SK-N-SH (cell line): Measurements from ENCODE around the gene GDI2. TPM values are rescaled to one million over a fixed set of nuclear protein-coding genes. Genes with fewer than 3 reads are reported as not detected.

Experiments used
- CTCF ChIA-PET: fragments of 300-600, 350-600 bp; formaldehyde crosslinking; extraction: SDS; loops from one replicate; lab custom pipeline; 2021; lab: Yijun Ruan, JAX
- POLR2A ChIA-PET: fragments of 350-600 bp; sonication (Branson Sonifier 250); formaldehyde crosslinking; extraction: SDS; loops from one replicate; lab custom pipeline; 2020; ENCODE audit warnings: antibody characterized with exemption, inconsistent platforms; lab: Yijun Ruan, JAX
- DNase-seq: peaks from one replicate; pipeline ENCODE4 v3.0.0; 2012
- H2AFZ ChIP-seq: fragments of 200-600 bp; sonication (generic); 2 replicates; pipeline ENCODE4 v1.8.1; 2016; ENCODE audit warnings: antibody characterized with exemption, mild to moderate bottlenecking, low read depth
- H3F3A ChIP-seq: fragments of 200-600 bp; sonication (generic); replicated peaks from 2 replicates; pipeline ENCODE3; 2016; ENCODE audit warnings: antibody characterized with exemption, mild to moderate bottlenecking; ENCODE audit not compliant: insufficient read depth
- H3K27ac ChIP-seq, 2 experiments: fragments of 200-500 bp in 1 of 2; fragments of 200-600 bp in 1 of 2; sonication (Bioruptor generic) in 1 of 2; sonication (generic), shearing (Covaris generic) in 1 of 2; 2 replicates each; pipeline versions ENCODE4 v1.5.1 to v1.6.1; 2014 to 2016; ENCODE audit warnings: low read depth in 2 of 2, inconsistent platforms in 1 of 2, low read length in 1 of 2, mild to moderate bottlenecking in 1 of 2, mixed read lengths in 1 of 2
- H3K27me3 ChIP-seq: fragments of 200-600 bp; sonication (generic), shearing (Covaris generic); 2 replicates; pipeline ENCODE4 v1.6.1; 2016; ENCODE audit warnings: mixed run types; ENCODE audit not compliant: insufficient read depth
- H3K36me3 ChIP-seq, 2 experiments: fragments of 200-500 bp in 1 of 2; fragments of 200-600 bp in 1 of 2; sonication (Bioruptor generic) in 1 of 2; sonication (generic) in 1 of 2; replicated peaks in 1 of 2; 2 replicates each; pipeline versions ENCODE3 to v1.5.1; 2014 to 2016; ENCODE audit warnings: low read length in 1 of 2, mild to moderate bottlenecking in 1 of 2; ENCODE audit not compliant: insufficient read depth in 2 of 2, control insufficient read depth in 1 of 2
- H3K4me1 ChIP-seq, 2 experiments: fragments of 200-500 bp in 1 of 2; fragments of 200-600 bp in 1 of 2; sonication (Bioruptor generic) in 1 of 2; sonication (generic), shearing (Covaris generic) in 1 of 2; 2 replicates each; pipeline versions ENCODE4 v1.5.1 to v1.6.1; 2014 to 2016; ENCODE audit warnings: low read depth in 1 of 2, low read length in 1 of 2, mixed run types in 1 of 2; ENCODE audit not compliant: insufficient read depth in 2 of 2, control insufficient read depth in 1 of 2
- H3K4me2 ChIP-seq: fragments of 200-600 bp; sonication (generic), shearing (Covaris generic); 2 replicates; pipeline ENCODE4 v1.6.1; 2017; ENCODE audit warnings: mixed run types
- H3K4me3 ChIP-seq, 2 experiments: fragments of 200-500 bp in 1 of 2; fragments of 200-600 bp in 1 of 2; sonication (Bioruptor generic) in 1 of 2; sonication (generic), shearing (Covaris generic) in 1 of 2; 2 replicates each; pipeline versions ENCODE4 v1.5.1 to v1.8.1; 2014 to 2016; ENCODE audit warnings: low read depth in 2 of 2, inconsistent platforms in 1 of 2, low read length in 1 of 2, mild to moderate bottlenecking in 1 of 2, mixed read lengths in 1 of 2, moderate library complexity in 1 of 2
- H3K79me2 ChIP-seq: fragments of 200-600 bp; sonication (generic); 2 replicates; pipeline ENCODE4 v1.8.1; 2017; ENCODE audit warnings: mild to moderate bottlenecking; ENCODE audit not compliant: insufficient read depth
- H3K9ac ChIP-seq: fragments of 200-600 bp; sonication (generic); 2 replicates; pipeline ENCODE4 v1.6.1; 2017; ENCODE audit warnings: mixed run types
- H3K9me2 ChIP-seq: fragments of 200-600 bp; sonication (generic); 2 replicates; pipeline ENCODE4 v1.6.1; 2017; ENCODE audit warnings: mixed run types
- H3K9me3 ChIP-seq: fragments of 200-600 bp; sonication (generic); 2 replicates; pipeline ENCODE4 v1.6.1; 2017; ENCODE audit warnings: mixed run types, mild to moderate bottlenecking, moderate library complexity
- H4K20me1 ChIP-seq: fragments of 200-600 bp; sonication (generic); 2 replicates; pipeline ENCODE4 v1.6.1; 2017; ENCODE audit warnings: mild to moderate bottlenecking, mixed run types; ENCODE audit not compliant: insufficient read depth
- CTCF ChIP-seq: fragments of 200-600 bp; sonication (generic); IDR thresholded peaks from 2 replicates; pipeline ENCODE4 v1.6.1; 2017; ENCODE audit warnings: antibody characterized with exemption, mild to moderate bottlenecking, moderate library complexity
- JUND ChIP-seq: IDR thresholded peaks from 2 replicates; pipeline ENCODE4 v1.4.0; 2012
- MAX ChIP-seq: IDR thresholded peaks from 2 replicates; pipeline ENCODE4 v1.4.0; 2012; ENCODE audit warnings: low read depth
- TEAD4 ChIP-seq: IDR thresholded peaks from 2 replicates; pipeline ENCODE4 v1.4.0; 2012; ENCODE audit warnings: mild to moderate bottlenecking, borderline replicate concordance; ENCODE audit not compliant: insufficient read depth
- USF2 ChIP-seq: fragments of 150-350 bp; IDR thresholded peaks from 2 replicates; pipeline ENCODE4 v1.6.1; 2017; ENCODE audit warnings: antibody characterized with exemption, low read length, low read depth, borderline replicate concordance
- WGBS: methylation state at CpG from one replicate; pipeline ENCODE4 v1.1.6; 2017; ENCODE audit warnings: low lambda C conversion rate; 5-methylcytosine and 5-hydroxymethylcytosine counted together
- polyA plus RNA-seq, 3 experiments: library from polyadenylated mRNA; depleted of rRNA; stranded (reverse); fragments of >200 nt; gene quantifications; 2 replicates each; pipeline ENCODE4 v1.2.3, GENCODE V29; 2012

Gene GDI2
- polyA plus RNA-seq, 1 of the 3 experiments (the other 2 are of a cell fraction) = 94.3 TPM

- 88% methylated on average over 7 of the region's 7 CpGs for WGBS
- Histone ChIP-seq H3K27me3 (no peaks in the 10 kb centered on the region), H2AFZ (no peak overlapping the region), H3K36me3 (peaks cover 15 to 76% of the 10 kb centered on the region in 2 experiments), H3K4me1 (peaks cover 0 to 13% of the 10 kb centered on the region in 2 experiments; a peak in 2 of 4 replicates), H3K4me3 (no peak overlapping the region), H4K20me1 (peaks cover 80% of the 10 kb centered on the region), H3K9me2 (no peaks in the 10 kb centered on the region), H3K9ac (no peak overlapping the region), H3K79me2 (peaks cover 100% of the 10 kb centered on the region), H3K9me3 (no peaks in the 10 kb centered on the region), H3K4me2 (peak overlapping the region; percentile 31; the same call in 1 of the 2 replicates), H3F3A (peaks cover 25% of the 10 kb centered on the region), H3K27ac (peak overlapping the region in 1 of 2 experiments; percentile 54; a peak in 3 of 4 replicates)
- CTCF ChIA-PET = interaction anchor here (0.8 to 1.3 kb wide), 3 partner anchors 11 to 30 kb away, joined by 3 read pairs; no protein-coding TSS in a partner anchor
- TF ChIP-seq JUND (no peak), MAX (no peak), CTCF (peak; percentile 21)
- peak; percentile 24 for DNase-seq
- POLR2A ChIA-PET = interaction anchor here (0.6 kb wide), 1 partner anchor 29 kb away, joined by 4 read pairs; no protein-coding TSS in a partner anchor
Observed at GRCh38 chr10:5776136-5776880, 36.9 kb downstream of the GDI2 start.

GRCh38 chr10:5775685-5776084 lies 37.5 kb downstream of the GDI2 start:
- ChIA-PET POLR2A (interaction anchor here (0.6 kb wide), 1 partner anchor 30 kb away, joined by 4 read pairs; no protein-coding TSS in a partner anchor), CTCF (interaction anchor here (1.0 kb wide), 1 partner anchor 11 kb away, joined by 3 read pairs; no protein-coding TSS in a partner anchor)
- Histone ChIP-seq H3K27ac (no peak overlapping the region; a peak in 1 of 4 replicates), H3K9ac (no peak overlapping the region), H3K79me2 (peaks cover 100% of the 10 kb centered on the region), H3K4me2 (no peak overlapping the region; the same call in 1 of the 2 replicates), H4K20me1 (peaks cover 75% of the 10 kb centered on the region), H3K27me3 (no peaks in the 10 kb centered on the region), H2AFZ (no peak overlapping the region), H3F3A (peaks cover 25% of the 10 kb centered on the region), H3K9me3 (no peaks in the 10 kb centered on the region), H3K9me2 (no peaks in the 10 kb centered on the region), H3K36me3 (peaks cover 15 to 77% of the 10 kb centered on the region in 2 experiments), H3K4me1 (peaks cover 0 to 13% of the 10 kb centered on the region in 2 experiments; a peak in 2 of 4 replicates), H3K4me3 (no peak overlapping the region)
- WGBS = 96% methylated on average over 13 of the region's 16 CpGs
- no peak for TF ChIP-seq USF2
- TF ChIP-seq TEAD4 = no peak
- no peak for DNase-seq
